ENCODE data around the gene NAALADL2. TPM values are rescaled to one million over a fixed set of nuclear protein-coding genes. Genes with fewer than 3 reads are reported as not detected.

The NAALADL2 gene
- total and polyA plus RNA-seq, 2 of the 4 experiments (the other 2 are of a cell fraction): 3.8 to 19.2 TPM

DNA sequence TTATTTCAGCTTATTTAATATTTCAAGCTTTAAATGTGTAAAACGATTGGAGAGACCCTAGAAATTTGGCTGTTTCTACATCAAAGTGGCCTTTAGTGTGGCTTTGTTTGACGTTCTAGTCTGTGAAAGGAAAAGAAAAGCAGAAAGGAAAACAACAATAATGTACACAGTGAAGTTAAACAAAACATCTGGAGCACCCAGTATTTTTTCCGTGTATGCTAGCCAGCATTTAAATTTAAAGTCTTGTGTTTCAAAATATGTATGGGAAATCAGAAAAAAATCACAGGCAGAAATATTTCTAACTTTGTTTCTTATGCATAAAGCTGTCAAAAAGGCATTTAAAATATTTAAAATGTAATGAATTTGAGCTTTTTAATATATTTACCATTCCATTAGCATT lies 218.1 kb downstream of the NAALADL2 start:
- no peaks in the 10 kb centered on the region for H3K79me1 ChIP-seq (ENCODE audit: low read depth in 1 of 2, low read length in 2 of 2)
- no peak overlapping the region for H3K9ac ChIP-seq (ENCODE audit: low read depth, low read length)
- H3K36me3 ChIP-seq (ENCODE audit: control insufficient read depth, insufficient read depth, low read length): no peaks in the 10 kb centered on the region
- TF ChIP-seq RCOR1 (IDR thresholded peaks at IDR 0.05; ENCODE audit: insufficient replicate concordance, low read length): no peak
- TF ChIP-seq, protein P1, sequence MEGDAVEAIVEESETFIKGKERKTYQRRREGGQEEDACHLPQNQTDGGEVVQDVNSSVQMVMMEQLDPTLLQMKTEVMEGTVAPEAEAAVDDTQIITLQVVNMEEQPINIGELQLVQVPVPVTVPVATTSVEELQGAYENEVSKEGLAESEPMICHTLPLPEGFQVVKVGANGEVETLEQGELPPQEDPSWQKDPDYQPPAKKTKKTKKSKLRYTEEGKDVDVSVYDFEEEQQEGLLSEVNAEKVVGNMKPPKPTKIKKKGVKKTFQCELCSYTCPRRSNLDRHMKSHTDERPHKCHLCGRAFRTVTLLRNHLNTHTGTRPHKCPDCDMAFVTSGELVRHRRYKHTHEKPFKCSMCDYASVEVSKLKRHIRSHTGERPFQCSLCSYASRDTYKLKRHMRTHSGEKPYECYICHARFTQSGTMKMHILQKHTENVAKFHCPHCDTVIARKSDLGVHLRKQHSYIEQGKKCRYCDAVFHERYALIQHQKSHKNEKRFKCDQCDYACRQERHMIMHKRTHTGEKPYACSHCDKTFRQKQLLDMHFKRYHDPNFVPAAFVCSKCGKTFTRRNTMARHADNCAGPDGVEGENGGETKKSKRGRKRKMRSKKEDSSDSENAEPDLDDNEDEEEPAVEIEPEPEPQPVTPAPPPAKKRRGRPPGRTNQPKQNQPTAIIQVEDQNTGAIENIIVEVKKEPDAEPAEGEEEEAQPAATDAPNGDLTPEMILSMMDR (conservative IDR thresholded peaks at IDR 0.05; ENCODE audit: low read depth, low read length): no peak
- TF ChIP-seq, protein P2, sequence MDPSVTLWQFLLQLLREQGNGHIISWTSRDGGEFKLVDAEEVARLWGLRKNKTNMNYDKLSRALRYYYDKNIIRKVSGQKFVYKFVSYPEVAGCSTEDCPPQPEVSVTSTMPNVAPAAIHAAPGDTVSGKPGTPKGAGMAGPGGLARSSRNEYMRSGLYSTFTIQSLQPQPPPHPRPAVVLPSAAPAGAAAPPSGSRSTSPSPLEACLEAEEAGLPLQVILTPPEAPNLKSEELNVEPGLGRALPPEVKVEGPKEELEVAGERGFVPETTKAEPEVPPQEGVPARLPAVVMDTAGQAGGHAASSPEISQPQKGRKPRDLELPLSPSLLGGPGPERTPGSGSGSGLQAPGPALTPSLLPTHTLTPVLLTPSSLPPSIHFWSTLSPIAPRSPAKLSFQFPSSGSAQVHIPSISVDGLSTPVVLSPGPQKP (IDR thresholded peaks at IDR 0.05; ENCODE audit: borderline replicate concordance, low read depth, low read length): no peak
- no peaks in the 10 kb centered on the region for H3K27me3 ChIP-seq (ENCODE audit: control insufficient read depth, insufficient read depth, low read length)
- H3K4me2 ChIP-seq (ENCODE audit: low read depth, low read length): no peak overlapping the region
- peak overlapping the region; percentile 20; the same call in 1 of the 2 replicates for H2BK120ac ChIP-seq (ENCODE audit: low read depth, low read length)
- H3K27ac ChIP-seq (ENCODE audit: insufficient read depth, low read length): peak overlapping the region; percentile 59; the same call in 1 of the 2 replicates
- H3K56ac ChIP-seq (ENCODE audit: extremely low read depth, insufficient read depth, low read length): no peak overlapping the region
- no peaks in the 10 kb centered on the region for H3K9me3 ChIP-seq (ENCODE audit: control insufficient read depth, insufficient read depth, low read length)
- intact Hi-C loops (cut with micrococcal nuclease): loop anchor here (10.0 kb wide), 1 partner anchor 188 kb away; no protein-coding TSS in a partner anchor
- H3K9me1 ChIP-seq (ENCODE audit: insufficient read depth, low read length): peaks cover 4% of the 10 kb centered on the region; the same call in 1 of the 2 replicates
- in situ Hi-C loops (cut with MboI; ENCODE audit: low sequenced_read_pairs): no loop called here
- H3K14ac ChIP-seq (replicated peaks; ENCODE audit: low read depth, low read length): peak overlapping the region; percentile 24
- dilution Hi-C loops (cut with HindIII; ENCODE audit: low sequenced_read_pairs, unreplicated experiment): no loop called here
- ChIA-PET CTCF (interaction anchor here (0.6 kb wide), 1 partner anchor 268 kb away, joined by 4 read pairs; no protein-coding TSS in a partner anchor), POLR2A (ENCODE audit: unreplicated experiment) (no interaction called here)
- peak overlapping the region; percentile 39; the same call in 1 of the 2 replicates for H4K5ac ChIP-seq (ENCODE audit: low read depth, low read length)
- no peak overlapping the region; a peak in 1 of 4 replicates for H4K8ac ChIP-seq (ENCODE audit: low read depth in 2 of 2, low read length in 2 of 2)
- DNase-seq (no peak), ATAC-seq (ENCODE audit: low read depth) (no peak)
- peak overlapping the region; percentile 13 for H2BK5ac ChIP-seq (ENCODE audit: low read depth, low read length, poor library complexity, severe bottlenecking)
- WGBS, 2 experiments (ENCODE audit: extremely low coverage in 2 of 2, insufficient read length in 1 of 2): no CpG with 5 or more reads among the region's 3 CpGs
- H2BK15ac ChIP-seq (ENCODE audit: low read depth, low read length): peak overlapping the region; percentile 28; the same call in 1 of the 3 replicates
- H3K23ac ChIP-seq (ENCODE audit: low read depth, low read length): no peak overlapping the region
- H2AK9ac ChIP-seq (replicated peaks; ENCODE audit: low read depth, low read length, poor library complexity): no peak overlapping the region
- H2AFZ ChIP-seq (replicated peaks; ENCODE audit: low read length, poor library complexity): no peak overlapping the region
- H3K4me3 ChIP-seq (ENCODE audit: insufficient read depth, low read depth, low read length): no peak overlapping the region
- no peak overlapping the region for H2AK5ac ChIP-seq (ENCODE audit: low read depth, low read length)
- no peak overlapping the region for H2BK20ac ChIP-seq (ENCODE audit: low read depth, low read length)
- no TSS peak for BruUV-seq (replicated peaks)
- peak overlapping the region; percentile 37 for H3K18ac ChIP-seq (ENCODE audit: low read depth, low read length)
- H4K91ac ChIP-seq (ENCODE audit: insufficient read depth, low read depth, low read length): no peak overlapping the region
- H4K20me1 ChIP-seq (ENCODE audit: insufficient read depth, low read length): no peaks in the 10 kb centered on the region
- H3K4ac ChIP-seq (ENCODE audit: low read depth, low read length): peak overlapping the region; percentile 6; the same call in 1 of the 2 replicates
- H3K4me1 ChIP-seq (ENCODE audit: control insufficient read depth, insufficient read depth, low read length): peaks cover 5% of the 10 kb centered on the region; the same call in 1 of the 2 replicates

Measured in IMR-90 (cell line).